Astrocyte of the spinal cord (primary cell): ENCODE measurements around the gene KCP.

Experiments used
- DNase-seq: peaks from one replicate; pipeline ENCODE4 v3.0.0; 2011; ENCODE audit warnings: low read depth, low spot score
- H3K4me3 ChIP-seq: 2 replicates; pipeline ENCODE4 v1.5.1; 2011; ENCODE audit warnings: low read depth, mild to moderate bottlenecking, low read length, moderate library complexity
- CTCF ChIP-seq: IDR thresholded peaks from 2 replicates; pipeline ENCODE4 v1.5.1; 2012; ENCODE audit warnings: low read depth, mild to moderate bottlenecking, low read length, inconsistent platforms
- in situ Hi-C: cut with HindIII; loops from 2 replicates; pipeline ENCODE4 v1.10.0; 2017; ENCODE audit warnings: low sequenced_read_pairs

KCP gene

GRCh38 chr7:128939075-128939860 is 28.8 kb upstream of the KCP start:
- in situ Hi-C loops: no loop called here
- DNase-seq: no peak
- no peak for TF ChIP-seq CTCF
- no peak overlapping the region for H3K4me3 ChIP-seq

- no peak for TF ChIP-seq CTCF
- H3K4me3 ChIP-seq: peak overlapping the region; percentile 29
- in situ Hi-C loops: no loop called here
- no peak for DNase-seq
Observed at GRCh38 chr7:128938544-128939074, 28.1 kb upstream of the KCP start.

- DNase-seq: no peak
- in situ Hi-C loops: no loop called here
- H3K4me3 ChIP-seq: peak within 1 kb of the TSS; percentile 29
- no peak for TF ChIP-seq CTCF
Observed at GRCh38 chr7:128937647-128938543, 27.4 kb upstream of the KCP start, which contains the start of gene IRF5. TSS of gene IRF5 (plus strand) at chr7:128937927. CDS start at chr7:128942082, 4,155 bp downstream.

- no peak overlapping the region for H3K4me3 ChIP-seq
- no peak for DNase-seq
- no peak for TF ChIP-seq CTCF
- in situ Hi-C loops: no loop called here
Observed at GRCh38 chr7:128937271-128937646, 26.8 kb upstream of the KCP start.

GRCh38 chr7:128936798-128937197 is 26.3 kb upstream of the KCP start:
- no peak overlapping the region for H3K4me3 ChIP-seq
- no peak for TF ChIP-seq CTCF
- no peak for DNase-seq
- in situ Hi-C loops: no loop called here

- no peak overlapping the region for H3K4me3 ChIP-seq
- DNase-seq: no peak
- no peak for TF ChIP-seq CTCF
- in situ Hi-C loops: no loop called here
Observed at GRCh38 chr7:128935342-128935730, 24.8 kb upstream of the KCP start.
